Gastrocnemius medialis (tissue), 4 donors: ENCODE results near the gene TLE4.

Source experiments
- CTCF ChIP-seq, 5 experiments: fragments of 450-650 bp in 3 of 5; fragments of 200-600 bp in 2 of 5; sonication (generic) in 2 of 5; IDR thresholded peaks in 4 of 5; conservative IDR thresholded peaks in 1 of 5; 1 replicate in 4 of 5; 2 replicates in 1 of 5; pipeline ENCODE4 v1.5.1; 2016 to 2019; ENCODE audit warnings: antibody characterized with exemption in 5 of 5, mild to moderate bottlenecking in 3 of 5, moderate library complexity in 3 of 5
- POLR2A ChIP-seq, 2 donors: fragments of 450-650 bp; IDR thresholded peaks; one replicate each; pipeline ENCODE4 v1.6.1; 2017; ENCODE audit warnings: antibody characterized with exemption in 2 of 2, mild to moderate bottlenecking in 2 of 2, moderate library complexity in 2 of 2

GRCh38 chr9:79573412-79573923 is 1.7 kb downstream of the TLE4 start:
- TF ChIP-seq CTCF (IDR thresholded peaks at IDR 0.05 in 4 of 5, conservative IDR thresholded peaks at IDR 0.05 in 1 of 5) (no peak), POLR2A (IDR thresholded peaks at IDR 0.05) (no peak)
